ENCODE results near the gene ZNF764.
A peak's percentile ranks its signal among the peaks of the same experiment; 100 is the strongest.

Gene ZNF764

DNA sequence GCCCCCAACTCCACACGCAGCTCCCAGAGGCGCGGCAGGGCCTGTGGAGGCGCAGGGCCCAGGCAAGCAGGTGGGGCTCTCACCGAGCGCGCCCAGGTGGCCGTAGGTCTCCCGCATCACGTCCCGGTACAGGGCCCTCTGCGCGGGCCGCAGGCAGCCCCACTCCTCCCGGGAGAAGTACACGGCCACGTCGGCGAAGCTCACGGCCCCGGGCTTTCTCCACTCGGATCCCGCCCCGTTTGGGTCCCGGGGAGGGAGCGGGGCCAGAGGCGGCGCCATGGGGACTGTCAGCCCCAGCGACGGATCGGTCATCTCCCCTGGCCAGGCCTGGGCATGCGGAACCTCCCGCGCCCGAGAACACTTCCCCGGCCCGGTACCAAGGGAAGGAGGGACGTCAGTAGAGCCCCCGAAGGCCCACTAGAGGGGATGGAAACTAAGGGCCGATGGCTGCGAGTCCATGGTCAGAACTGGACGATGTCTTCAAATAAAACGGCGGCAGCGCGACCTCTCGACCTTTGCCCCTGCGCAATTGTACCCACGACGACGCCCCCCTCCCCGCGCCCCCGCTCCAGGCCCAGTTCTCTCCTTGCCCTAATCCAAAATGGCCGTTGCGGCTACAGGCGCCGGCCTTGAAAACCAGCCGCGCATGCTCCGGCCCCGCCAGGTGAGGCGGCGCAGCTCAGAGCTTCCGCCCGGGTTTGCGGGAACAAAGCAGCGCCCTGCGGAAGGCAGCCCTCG is 23.6 kb downstream of the ZNF764 start, which contains the start of gene ZNF747:
TSS of gene ZNF747 (minus strand) at position 491 of the 738 bp plus-strand sequence. CDS start at position 312, 179 bp downstream.
- H3K36me3 ChIP-seq (ENCODE audit: low read depth), result peaks cover 14% of the 10 kb centered on the region; the same call in 1 of the 2 replicates
- H3K27me3 ChIP-seq (ENCODE audit: insufficient read depth, poor library complexity, severe bottlenecking), result no peaks in the 10 kb centered on the region
- DNase-seq (ENCODE audit: low spot score), result no peak
- peak; percentile 74 for ATAC-seq (ENCODE audit: low read depth)
- H3K27ac ChIP-seq (ENCODE audit: poor library complexity, severe bottlenecking), result peak within 1 kb of the TSS; percentile 71
- H3K4me1 ChIP-seq (ENCODE audit: insufficient read depth, poor library complexity, severe bottlenecking), result peaks cover 2% of the 10 kb centered on the region
- TF ChIP-seq, protein P1, sequence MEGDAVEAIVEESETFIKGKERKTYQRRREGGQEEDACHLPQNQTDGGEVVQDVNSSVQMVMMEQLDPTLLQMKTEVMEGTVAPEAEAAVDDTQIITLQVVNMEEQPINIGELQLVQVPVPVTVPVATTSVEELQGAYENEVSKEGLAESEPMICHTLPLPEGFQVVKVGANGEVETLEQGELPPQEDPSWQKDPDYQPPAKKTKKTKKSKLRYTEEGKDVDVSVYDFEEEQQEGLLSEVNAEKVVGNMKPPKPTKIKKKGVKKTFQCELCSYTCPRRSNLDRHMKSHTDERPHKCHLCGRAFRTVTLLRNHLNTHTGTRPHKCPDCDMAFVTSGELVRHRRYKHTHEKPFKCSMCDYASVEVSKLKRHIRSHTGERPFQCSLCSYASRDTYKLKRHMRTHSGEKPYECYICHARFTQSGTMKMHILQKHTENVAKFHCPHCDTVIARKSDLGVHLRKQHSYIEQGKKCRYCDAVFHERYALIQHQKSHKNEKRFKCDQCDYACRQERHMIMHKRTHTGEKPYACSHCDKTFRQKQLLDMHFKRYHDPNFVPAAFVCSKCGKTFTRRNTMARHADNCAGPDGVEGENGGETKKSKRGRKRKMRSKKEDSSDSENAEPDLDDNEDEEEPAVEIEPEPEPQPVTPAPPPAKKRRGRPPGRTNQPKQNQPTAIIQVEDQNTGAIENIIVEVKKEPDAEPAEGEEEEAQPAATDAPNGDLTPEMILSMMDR (IDR thresholded peaks at IDR 0.05; ENCODE audit: poor library complexity, severe bottlenecking), result no peak
- no peaks in the 10 kb centered on the region for H3K9me3 ChIP-seq (ENCODE audit: severe bottlenecking)
- H3K4me3 ChIP-seq (ENCODE audit: severe bottlenecking), result peak within 1 kb of the TSS; percentile 60

DNA sequence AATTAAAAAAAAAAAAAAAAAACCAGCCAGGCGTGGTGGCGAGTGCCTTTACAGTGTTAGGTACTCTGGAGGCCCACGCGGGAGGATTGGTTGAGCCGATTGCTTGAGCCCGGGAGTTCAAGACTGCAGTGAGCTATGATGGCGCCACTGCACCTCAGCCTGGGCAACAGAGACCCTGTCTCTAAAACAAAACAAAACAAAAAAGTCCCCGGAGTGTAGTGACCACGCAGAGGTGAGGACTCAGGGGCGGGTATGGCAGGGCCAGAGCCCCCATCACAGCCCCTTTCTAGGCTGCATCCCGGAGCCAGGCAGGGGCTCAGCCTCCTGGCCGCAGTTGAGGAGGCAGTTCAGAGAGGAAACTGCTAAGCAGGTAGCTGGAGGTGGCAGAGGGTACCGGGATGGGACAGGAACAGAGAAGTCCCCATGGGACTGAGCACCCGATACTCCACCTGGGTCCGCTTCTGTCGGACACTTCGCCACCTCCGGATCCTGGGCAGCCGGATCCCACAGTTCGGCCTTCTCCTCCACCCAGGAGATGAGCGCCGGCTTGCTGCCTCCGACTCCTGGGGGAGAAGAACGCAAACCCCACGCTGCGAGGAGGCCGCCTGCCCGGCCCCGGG is 24.3 kb downstream of the ZNF764 start:
- TF ChIP-seq, protein P1 (IDR thresholded peaks at IDR 0.05; ENCODE audit: poor library complexity, severe bottlenecking), result no peak
- Histone ChIP-seq H3K4me3 (ENCODE audit: severe bottlenecking) (peak overlapping the region; percentile 60), H3K4me1 (ENCODE audit: insufficient read depth, poor library complexity, severe bottlenecking) (peaks cover 2% of the 10 kb centered on the region), H3K9me3 (ENCODE audit: severe bottlenecking) (no peaks in the 10 kb centered on the region), H3K27ac (ENCODE audit: poor library complexity, severe bottlenecking) (peak overlapping the region; percentile 71), H3K36me3 (ENCODE audit: low read depth) (peaks cover 14% of the 10 kb centered on the region; the same call in 1 of the 2 replicates), H3K27me3 (ENCODE audit: insufficient read depth, poor library complexity, severe bottlenecking) (no peaks in the 10 kb centered on the region)
- no peak for DNase-seq (ENCODE audit: low spot score)
- ATAC-seq (ENCODE audit: low read depth), result no peak; the same call in 2 of the 3 replicates

DNA sequence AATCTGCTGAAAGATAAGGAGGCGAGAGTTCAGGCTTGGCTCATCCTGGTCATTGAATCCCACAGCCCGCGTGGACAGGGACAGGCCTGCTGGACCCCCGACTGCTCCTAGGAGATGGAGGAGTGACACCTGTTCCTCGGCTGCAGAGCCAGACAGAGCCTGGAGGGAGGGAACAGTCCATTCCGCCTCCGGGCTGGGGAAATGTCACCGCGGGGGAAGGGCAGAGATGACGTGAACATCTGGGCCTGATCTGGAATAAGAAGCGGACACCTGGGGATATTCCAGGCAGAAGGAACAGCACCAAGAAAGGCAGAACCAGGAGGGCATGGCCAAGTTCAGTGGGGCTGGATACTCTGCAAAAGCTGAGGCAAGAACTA is 25.0 kb downstream of the ZNF764 start:
- no peaks in the 10 kb centered on the region for H3K27me3 ChIP-seq (ENCODE audit: insufficient read depth, poor library complexity, severe bottlenecking)
- H3K4me3 ChIP-seq (ENCODE audit: severe bottlenecking), result no peak overlapping the region
- H3K27ac ChIP-seq (ENCODE audit: poor library complexity, severe bottlenecking), result no peak overlapping the region
- DNase-seq (ENCODE audit: low spot score) (no peak), ATAC-seq (ENCODE audit: low read depth) (no peak)
- peaks cover 14% of the 10 kb centered on the region; the same call in 1 of the 2 replicates for H3K36me3 ChIP-seq (ENCODE audit: low read depth)
- no peaks in the 10 kb centered on the region for H3K9me3 ChIP-seq (ENCODE audit: severe bottlenecking)
- TF ChIP-seq, protein P1 (IDR thresholded peaks at IDR 0.05; ENCODE audit: poor library complexity, severe bottlenecking), result no peak
- peaks cover 5% of the 10 kb centered on the region for H3K4me1 ChIP-seq (ENCODE audit: insufficient read depth, poor library complexity, severe bottlenecking)

DNA sequence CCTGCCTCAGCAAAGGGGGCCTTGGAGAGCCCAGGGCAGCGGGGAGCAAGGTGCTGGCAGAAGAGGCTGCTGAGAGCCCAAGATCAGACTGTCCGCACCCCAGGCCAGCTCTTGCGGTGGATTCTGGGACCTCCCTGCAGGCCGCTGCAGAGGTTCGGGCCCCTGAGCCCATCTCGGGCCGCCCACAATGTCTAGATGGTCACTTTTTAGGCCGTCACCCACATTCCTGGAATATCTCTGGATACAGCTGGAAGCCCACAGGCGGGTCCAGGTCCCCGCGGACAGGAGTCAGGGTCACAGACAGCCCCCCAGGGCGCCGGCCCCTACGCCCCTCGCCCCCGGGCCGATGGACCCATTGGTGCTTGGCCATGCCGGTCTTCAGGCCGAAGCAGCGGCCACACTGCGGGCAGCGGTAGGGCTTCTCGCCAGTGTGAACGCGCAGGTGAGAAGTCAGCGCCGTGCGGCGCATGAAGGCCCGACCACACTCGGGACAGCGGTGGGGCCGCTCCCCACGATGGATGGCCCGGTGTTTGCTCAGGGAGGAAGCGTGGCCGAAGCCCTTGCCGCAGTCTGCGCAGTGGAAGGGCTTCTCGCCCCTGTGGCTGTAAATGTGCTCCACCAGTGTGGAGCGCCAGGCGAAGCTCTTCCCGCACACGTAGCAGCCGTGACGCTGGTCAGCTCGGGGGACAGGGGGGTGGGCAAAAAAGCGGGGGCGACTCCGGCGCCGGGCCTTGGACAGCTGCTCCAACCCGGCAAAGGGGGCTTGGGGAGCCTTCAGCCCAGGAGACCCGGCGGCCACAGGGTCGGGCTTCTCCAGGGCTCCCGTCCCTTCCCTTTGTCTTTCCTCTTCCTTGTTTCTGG is 25.7 kb downstream of the ZNF764 start:
- DNase-seq (ENCODE audit: low spot score), result no peak
- H3K36me3 ChIP-seq (ENCODE audit: low read depth), result peaks cover 14% of the 10 kb centered on the region; the same call in 1 of the 2 replicates
- H3K27ac ChIP-seq (ENCODE audit: poor library complexity, severe bottlenecking), result no peak overlapping the region
- H3K4me1 ChIP-seq (ENCODE audit: insufficient read depth, poor library complexity, severe bottlenecking), result peaks cover 11% of the 10 kb centered on the region
- H3K27me3 ChIP-seq (ENCODE audit: insufficient read depth, poor library complexity, severe bottlenecking), result no peaks in the 10 kb centered on the region
- TF ChIP-seq, protein P1 (IDR thresholded peaks at IDR 0.05; ENCODE audit: poor library complexity, severe bottlenecking), result no peak
- H3K9me3 ChIP-seq (ENCODE audit: severe bottlenecking), result no peaks in the 10 kb centered on the region
- ATAC-seq (ENCODE audit: low read depth), result no peak
- H3K4me3 ChIP-seq (ENCODE audit: severe bottlenecking), result no peak overlapping the region

All from RWPE2 (cell line).